Frontal cortex (tissue), 4 donors: Measurements from ENCODE around the gene GOLGA6B. TPM values are rescaled to one million over a fixed set of nuclear protein-coding genes. Genes with fewer than 3 reads are reported as not detected.
"Not testable (repeated sequence)": the region's sequence is repeated elsewhere in the genome, so short reads cannot be mapped to it uniquely, and the experiment has no call there.

Experiments used
- DNase-seq, 2 donors: peaks; one replicate each; pipeline ENCODE4 v3.0.0; 2012; ENCODE audit warnings: low spot score in 2 of 2
- FAIRE-seq: peaks from 2 replicates; lab custom pipeline; 2012; peaks lifted over from hg19 to GRCh38; lab: Jason Lieb, UNC
- total RNA-seq: library from RNA; depleted of rRNA; stranded (reverse); fragments of >200 nt; gene quantifications from one replicate; pipeline ENCODE4 v1.2.3, GENCODE V29; 2014
- donor health status: control.
- donor health status: control.
- donor health status: control.

Gene GOLGA6B
- total RNA-seq, 1 donor from 2014 or later, result not detected

- not testable (repeated sequence) for FAIRE-seq, DNase-seq
These were observed 1.5 kb downstream of the GOLGA6B start for GRCh38 chr15:72656014-72656413.

- not testable (repeated sequence) for FAIRE-seq, DNase-seq
These were observed 6.6 kb downstream of the GOLGA6B start for GRCh38 chr15:72661081-72661480.

GRCh38 chr15:72663931-72664330 is 9.4 kb downstream of the GOLGA6B start:
- DNase-seq, FAIRE-seq: not testable (repeated sequence)

GRCh38 chr15:72665706-72666105 is 11.2 kb downstream of the GOLGA6B start:
- FAIRE-seq, DNase-seq: not testable (repeated sequence)

GRCh38 chr15:72669803-72670202 is 15.3 kb downstream of the GOLGA6B start:
- FAIRE-seq, result peak; percentile 88

GRCh38 chr15:72670656-72671352 is 16.3 kb downstream of the GOLGA6B start:
- not testable (repeated sequence) for FAIRE-seq
- peak in 1 of 2 donors; percentile 29 for DNase-seq

More at GRCh38 chr15:72669803-72670202, 15.3 kb downstream of the GOLGA6B start:
- DNase-seq, result not testable (repeated sequence)

GRCh38 chr15:72671525-72671924 is 17.0 kb downstream of the GOLGA6B start:
- DNase-seq (no peak), FAIRE-seq (no peak)

- FAIRE-seq (no peak), DNase-seq (no peak)
These were observed 22.3 kb downstream of the GOLGA6B start for GRCh38 chr15:72676838-72677237.

GRCh38 chr15:72680931-72681330 is 26.4 kb downstream of the GOLGA6B start:
- FAIRE-seq, result no peak
- DNase-seq, result no peak

- FAIRE-seq (no peak), DNase-seq (no peak)
These were observed 28.3 kb downstream of the GOLGA6B start for GRCh38 chr15:72682772-72683171.

- DNase-seq (no peak), FAIRE-seq (no peak)
These were observed 30.9 kb downstream of the GOLGA6B start for GRCh38 chr15:72685301-72685924.

GRCh38 chr15:72685925-72686794 is 31.7 kb downstream of the GOLGA6B start, which contains the start of the genes BBS4 and HIGD2B:
Gene BBS4 (plus strand): TSS chr15:72686207. CDS start chr15:72686228, 21 bp downstream.
Gene HIGD2B (minus strand): TSS chr15:72686182. CDS start chr15:72676374, 9,808 bp downstream.
- FAIRE-seq (no peak), DNase-seq (peak; percentile 41 to 69)

GRCh38 chr15:72688697-72689096 is 34.2 kb downstream of the GOLGA6B start:
- no peak for FAIRE-seq

GRCh38 chr15:72690938-72691337 is 36.4 kb downstream of the GOLGA6B start:
- DNase-seq (no peak), FAIRE-seq (no peak)

More at GRCh38 chr15:72688697-72689096, 34.2 kb downstream of the GOLGA6B start:
- DNase-seq, result no peak

- no peak for FAIRE-seq
- no peak for DNase-seq
These were observed 44.4 kb downstream of the GOLGA6B start for GRCh38 chr15:72698938-72699337.

GRCh38 chr15:72700076-72700475 is 45.6 kb downstream of the GOLGA6B start:
- no peak for DNase-seq
- FAIRE-seq, result no peak

- FAIRE-seq (no peak), DNase-seq (no peak)
These were observed 51.8 kb downstream of the GOLGA6B start for GRCh38 chr15:72706266-72706665.

- not testable (repeated sequence) for DNase-seq, FAIRE-seq
These were observed 54.2 kb downstream of the GOLGA6B start for GRCh38 chr15:72708551-72709303.
